HG02588 (cell line): ENCODE data around the gene MRPS15.

Source experiments
- ATAC-seq: cut with Tn5 transposase; IDR thresholded peaks from one replicate; pipeline ENCODE4 v1.9.1; 2021; ENCODE audit warnings: mild to moderate bottlenecking, moderate library complexity; ENCODE audit not compliant: unreplicated experiment

The MRPS15 gene

GRCh38 chr1:36463463-36463802, 751 bp downstream of the MRPS15 start:
- no peak for ATAC-seq

DNA sequence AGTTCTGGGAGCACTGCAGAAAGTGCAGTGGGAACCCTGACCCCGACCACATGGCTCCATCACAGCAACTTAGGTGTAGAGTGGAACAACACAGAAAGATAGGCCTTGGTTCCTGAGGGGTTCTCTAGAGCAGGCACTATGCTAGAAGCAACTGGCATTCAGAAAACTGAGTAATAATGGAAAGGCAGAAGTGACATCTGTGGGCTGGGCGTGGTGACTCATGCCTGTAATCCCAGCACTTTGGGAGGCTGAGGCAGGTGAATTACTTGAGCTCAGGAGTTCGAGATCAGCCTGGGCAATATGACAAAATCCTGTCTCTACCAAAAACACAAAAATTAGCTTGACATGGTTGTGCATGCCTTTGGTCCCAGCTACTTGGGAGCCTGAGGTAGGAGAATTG, 5.3 kb downstream of the MRPS15 start:
- no peak for ATAC-seq

DNA sequence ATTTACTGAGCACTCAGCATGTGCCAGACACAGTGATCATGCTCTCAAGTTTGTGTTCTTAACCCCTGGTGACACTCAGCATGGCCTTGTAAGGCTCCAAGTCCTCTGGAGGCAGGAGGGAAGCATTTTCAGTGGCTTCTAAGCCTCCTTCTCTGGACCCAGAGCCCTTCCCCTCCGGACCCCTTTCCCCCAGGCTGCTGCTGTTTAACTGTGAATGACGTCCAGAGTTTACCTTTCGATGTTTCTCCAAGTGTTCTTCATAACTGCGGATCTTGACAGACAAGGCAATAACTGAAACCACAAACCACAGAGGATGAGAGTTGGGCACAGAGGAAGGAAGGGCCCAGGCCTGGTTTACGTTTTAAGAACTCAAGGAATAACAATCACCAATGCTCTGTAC, 6.5 kb downstream of the MRPS15 start:
- ATAC-seq, result no peak

DNA sequence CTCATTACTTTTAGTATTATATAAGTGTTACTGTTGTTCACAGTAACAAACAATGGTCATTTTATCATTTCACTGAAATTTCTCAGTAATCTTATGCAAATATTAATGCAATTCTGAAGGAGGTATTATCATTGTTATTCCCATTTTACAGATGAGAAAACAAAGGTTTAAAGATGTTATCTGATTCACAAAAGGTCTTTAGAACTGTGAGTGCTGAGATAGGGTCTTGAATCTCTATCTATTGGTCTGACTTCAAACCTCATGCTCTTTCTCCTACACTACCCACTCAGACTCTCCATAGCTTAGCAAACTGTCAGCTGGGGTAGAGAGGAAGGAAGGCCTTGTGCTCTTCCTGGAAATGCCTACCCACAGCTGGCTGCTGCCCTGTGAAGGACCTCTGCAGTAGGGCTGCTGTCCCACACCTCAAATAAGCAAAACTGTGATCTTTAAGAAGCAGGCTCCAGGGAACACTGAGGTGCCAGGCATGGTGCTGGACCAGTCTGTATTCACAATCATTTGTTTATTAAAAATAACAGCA, 7.7 kb downstream of the MRPS15 start:
- no peak for ATAC-seq

DNA sequence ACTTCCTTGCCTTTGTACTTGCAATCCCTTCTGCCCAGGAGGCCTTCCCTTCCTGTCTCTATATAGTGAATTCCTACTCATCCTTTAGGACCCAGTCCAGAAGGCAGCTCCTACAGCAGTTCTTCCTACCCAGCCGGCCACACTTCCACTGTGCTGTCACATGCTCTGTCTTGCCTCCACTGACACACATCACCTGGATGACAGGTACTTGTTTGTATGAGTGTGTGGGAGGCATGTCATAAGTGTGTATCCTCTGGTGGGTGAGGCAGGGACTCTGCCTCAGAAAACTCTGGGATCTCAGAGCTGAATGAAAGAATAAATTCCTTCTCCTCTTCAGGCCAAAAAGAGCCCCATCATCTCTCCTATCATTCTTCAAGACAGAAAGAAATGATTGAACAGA, 8.8 kb downstream of the MRPS15 start:
- no peak for ATAC-seq

DNA sequence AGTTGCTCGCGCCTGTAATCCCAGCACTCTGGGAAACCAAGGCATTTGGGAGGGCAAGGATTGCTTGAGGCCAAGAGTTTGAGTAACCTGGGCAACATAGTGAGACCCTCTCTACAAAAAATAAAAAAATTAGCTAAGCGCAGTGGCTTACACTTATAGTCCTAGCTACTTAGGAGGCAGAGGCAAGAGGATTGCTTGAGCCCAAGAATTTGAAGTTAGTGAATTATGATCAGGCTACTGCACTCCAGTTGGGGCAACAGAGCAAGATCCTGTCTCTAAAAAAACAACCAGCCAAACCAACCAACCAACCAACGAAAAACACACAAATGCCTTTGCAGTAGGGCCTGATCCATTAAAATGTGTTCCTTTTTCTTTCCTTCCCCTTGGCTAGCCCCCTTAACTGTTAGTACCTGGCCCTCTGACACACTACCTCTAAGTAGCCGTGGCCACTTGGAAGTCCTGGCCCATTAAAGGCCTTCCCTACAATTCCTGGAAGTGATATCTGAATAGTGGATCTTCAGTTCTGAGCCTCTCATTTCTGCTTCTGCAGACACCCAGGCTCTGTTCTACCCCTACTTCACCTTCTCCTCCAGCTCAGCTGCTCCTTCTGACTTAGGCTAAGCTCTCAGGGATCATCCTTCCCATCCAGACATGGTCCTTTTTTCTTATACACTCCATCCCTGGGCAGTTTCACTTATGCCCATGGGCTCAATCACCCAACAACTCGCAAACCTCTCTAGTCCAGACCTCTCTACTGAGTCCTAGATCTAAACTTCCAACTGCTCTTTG, 10.4 kb downstream of the MRPS15 start:
- no peak for ATAC-seq

GRCh38 chr1:36453051-36453450, 11.1 kb downstream of the MRPS15 start:
- no peak for ATAC-seq

GRCh38 chr1:36450919-36451305, 13.3 kb downstream of the MRPS15 start:
- no peak for ATAC-seq

DNA sequence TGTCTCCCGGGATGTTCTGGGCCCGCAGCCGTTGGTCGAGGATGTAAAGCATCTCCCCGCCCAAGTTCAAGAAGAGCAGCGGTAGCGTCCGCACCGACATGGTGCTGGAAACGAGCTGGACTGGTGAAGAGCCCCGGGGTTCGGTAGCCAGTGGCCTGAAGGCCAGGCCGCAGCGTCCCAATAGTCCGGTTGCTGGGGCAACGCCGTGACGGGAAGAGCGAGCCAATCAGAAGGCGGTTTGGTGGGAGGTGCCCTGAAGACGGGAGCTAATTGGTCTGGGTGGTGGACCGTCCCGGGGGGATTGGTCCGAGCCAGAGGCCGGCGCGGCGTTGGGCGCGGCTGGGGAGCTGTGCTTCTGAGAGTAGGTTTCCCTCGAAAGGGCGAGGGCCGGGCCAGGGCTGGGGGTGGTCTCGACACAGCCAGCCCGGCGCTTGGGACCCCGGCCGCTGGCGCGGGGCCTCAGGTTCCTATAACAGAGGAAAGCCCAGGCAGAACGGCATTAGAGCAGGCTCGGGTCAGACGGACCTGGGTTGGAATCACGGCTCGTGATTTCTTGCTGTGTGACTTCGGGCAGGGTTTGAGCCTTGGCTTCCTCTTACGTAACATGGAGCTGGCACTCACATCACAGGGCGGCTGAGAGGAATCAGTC, 13.8 kb downstream of the MRPS15 start, which contains the start of gene OSCP1:
OSCP1 (minus strand) TSS at position 182 of the 649 bp plus-strand sequence; CDS start at position 100, 82 bp downstream.
- ATAC-seq, result peak; percentile 97

- ATAC-seq, result no peak
Measured at GRCh38 chr1:36448530-36449056, 15.6 kb downstream of the MRPS15 start.

GRCh38 chr1:36447450-36447849, 16.7 kb downstream of the MRPS15 start:
- no peak for ATAC-seq

GRCh38 chr1:36446746-36447145, 17.4 kb downstream of the MRPS15 start:
- no peak for ATAC-seq

DNA sequence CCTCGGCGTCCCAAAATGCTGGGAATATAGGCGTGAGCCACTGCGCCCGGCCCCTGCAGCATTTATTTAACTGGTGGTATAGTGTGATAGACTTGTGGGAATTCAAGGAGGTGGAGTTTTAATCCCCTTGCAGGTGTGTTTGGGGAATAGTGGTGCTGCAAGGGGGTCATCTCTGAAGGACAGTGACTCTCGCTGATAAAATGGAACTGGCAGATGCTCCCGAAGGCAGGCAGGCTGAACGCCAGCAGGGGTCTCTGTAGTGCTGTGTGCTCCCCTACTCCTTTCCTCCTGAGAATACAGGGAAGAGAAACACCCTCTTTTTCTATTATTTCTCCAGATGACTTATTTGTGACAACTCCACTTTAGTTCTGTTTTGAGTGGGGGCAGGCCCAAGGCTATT, 17.9 kb downstream of the MRPS15 start:
- no peak for ATAC-seq

DNA sequence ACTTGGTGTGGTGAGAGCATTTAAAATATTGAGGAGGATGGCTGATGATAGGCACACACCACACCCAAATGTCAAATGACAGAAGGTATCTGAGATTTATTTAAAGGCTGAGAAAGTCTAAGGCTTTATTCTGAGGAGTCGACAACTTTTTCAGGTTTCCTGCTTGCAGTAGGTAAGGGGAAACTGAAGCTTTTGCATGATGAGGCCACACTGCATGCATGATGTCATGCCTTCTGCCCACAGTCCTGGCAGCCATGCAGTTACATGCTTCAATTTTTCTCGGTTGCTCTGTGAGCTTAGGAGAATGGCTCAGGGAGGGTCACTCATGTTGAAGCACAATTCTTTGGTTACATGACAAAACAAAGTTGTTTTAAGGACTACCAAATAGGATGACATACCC, 20.9 kb downstream of the MRPS15 start:
- ATAC-seq, result no peak

DNA sequence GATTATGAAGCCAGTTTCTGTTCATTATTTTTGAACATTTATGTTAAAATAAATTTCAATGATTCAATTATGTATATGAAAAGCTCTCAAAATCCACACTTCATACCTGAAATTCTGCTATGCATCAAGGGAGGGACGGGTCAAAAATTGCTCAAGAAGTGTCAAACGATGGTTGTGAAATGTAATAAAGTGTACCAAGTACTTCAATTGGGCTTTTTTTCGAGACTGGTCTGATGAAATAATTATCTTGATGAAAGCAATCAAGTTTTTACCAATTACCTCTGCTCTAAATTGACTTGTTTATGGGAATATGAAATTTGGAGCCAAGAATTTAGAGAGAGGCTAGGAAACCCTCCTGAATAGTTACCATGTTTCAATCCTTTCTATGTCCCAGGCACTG, 21.8 kb downstream of the MRPS15 start:
- no peak for ATAC-seq

DNA sequence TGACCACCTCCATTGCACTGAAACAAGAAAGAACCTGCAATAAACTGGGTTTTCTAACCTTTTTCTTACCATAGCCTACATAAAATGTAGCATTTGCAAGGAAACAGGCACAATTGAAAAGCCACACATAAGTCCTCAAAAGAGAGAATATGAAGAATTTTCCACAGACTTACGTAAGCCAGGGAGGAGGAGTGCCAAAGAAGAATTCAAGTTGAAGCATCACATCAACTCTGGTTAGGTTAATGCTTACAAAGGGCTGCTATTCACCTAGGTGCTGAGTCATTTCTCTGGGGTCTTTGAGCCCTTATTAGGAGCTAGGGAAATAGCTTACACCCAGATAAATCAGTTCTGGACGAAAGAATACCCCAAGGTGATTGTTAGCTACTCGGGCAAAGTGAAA, 23.5 kb downstream of the MRPS15 start:
- no peak for ATAC-seq

- no peak for ATAC-seq
Measured at GRCh38 chr1:36440044-36440443, 24.1 kb downstream of the MRPS15 start.

DNA sequence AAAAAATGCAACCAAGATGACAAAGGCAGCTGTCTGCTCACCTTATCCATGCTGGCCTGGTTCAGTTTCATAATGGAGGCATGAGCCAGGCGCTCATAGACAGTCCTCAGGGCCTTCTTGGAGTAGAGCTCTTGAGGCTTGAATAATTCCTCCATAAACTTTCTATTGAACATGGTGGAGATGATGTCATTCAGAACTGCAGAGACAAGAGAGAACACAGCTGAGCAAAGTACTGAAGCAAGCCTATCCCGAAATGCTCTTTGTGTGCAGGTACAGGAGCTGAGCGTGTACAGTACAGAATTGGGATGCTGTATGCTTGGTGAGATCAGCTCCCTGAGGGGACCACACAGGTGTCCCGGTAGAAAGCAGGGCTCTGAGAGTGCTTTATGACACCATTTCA, 25.5 kb downstream of the MRPS15 start:
- no peak for ATAC-seq

DNA sequence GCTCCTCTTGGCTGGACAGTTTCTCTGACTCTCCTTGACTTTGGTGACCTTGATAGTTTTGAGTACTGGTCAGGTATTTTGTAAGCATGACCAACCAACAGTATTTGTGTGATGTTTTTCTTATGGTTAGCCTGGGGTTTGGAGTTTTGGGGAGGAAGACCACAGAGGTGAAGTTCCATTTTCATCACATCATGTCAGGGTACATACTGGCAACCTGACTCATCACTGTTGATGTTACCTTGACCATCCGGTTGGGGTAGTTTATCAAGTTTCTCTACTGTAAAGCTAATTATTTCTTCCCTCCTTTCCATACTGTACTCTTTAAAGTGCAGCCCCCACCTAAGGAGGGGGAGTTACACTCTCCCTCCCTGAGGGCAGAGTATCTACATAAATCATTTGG, 27.4 kb downstream of the MRPS15 start:
- no peak for ATAC-seq

DNA sequence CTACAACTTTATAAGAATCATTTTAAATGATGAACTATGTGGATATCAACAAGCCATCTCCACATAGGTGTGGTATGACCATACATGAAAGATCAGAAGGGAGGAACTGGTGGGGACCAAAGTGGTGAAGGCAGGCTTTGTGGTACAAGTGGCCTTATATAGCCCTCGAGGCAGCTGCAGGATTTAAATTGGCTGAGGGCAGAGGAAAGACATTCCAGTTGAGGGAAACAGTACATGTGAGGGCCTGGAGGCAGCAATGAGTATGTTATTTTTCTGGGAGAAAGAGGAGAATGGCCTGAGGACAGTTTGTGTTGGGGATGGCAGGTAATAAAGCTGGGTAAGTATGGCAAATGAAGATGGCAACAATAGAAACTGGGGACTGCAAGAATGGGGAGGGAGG, 31.1 kb downstream of the MRPS15 start:
- ATAC-seq, result no peak

DNA sequence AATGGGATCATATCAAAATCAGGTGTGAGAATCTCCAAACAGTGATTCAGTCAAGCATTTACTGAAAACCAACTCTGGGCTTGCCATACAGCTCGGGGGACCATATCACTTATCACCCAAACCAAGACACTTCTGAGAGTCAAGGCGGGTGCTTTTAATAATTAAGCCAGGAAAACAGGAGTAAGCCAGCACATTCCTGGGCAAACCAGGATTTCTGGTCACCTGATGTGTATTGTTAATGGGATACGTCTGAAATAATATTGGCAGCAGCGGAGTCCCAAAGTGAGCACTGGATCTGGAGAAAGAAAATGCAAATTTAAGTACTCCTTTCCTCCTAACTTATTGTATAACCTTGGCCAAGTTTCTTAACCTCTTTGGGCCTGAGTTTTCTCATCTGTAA, 31.6 kb downstream of the MRPS15 start:
- no peak for ATAC-seq

- no peak for ATAC-seq
Measured at GRCh38 chr1:36425791-36426190, 38.4 kb downstream of the MRPS15 start.
